Thoracic aorta (tissue), 2 donors: ENCODE results near the gene ZMYND19. TPM values are rescaled to one million over a fixed set of nuclear protein-coding genes. Genes with fewer than 3 reads are reported as not detected.
"Not testable (repeated sequence)": the region's sequence is repeated elsewhere in the genome, so short reads cannot be mapped to it uniquely, and the experiment has no call there.

ENCODE experiments used
- ATAC-seq: fragments of 150-250 bp; one replicate; pipeline ENCODE4 v1.8.0; 2017; ENCODE audit warnings: low read depth; ENCODE audit not compliant: insufficient number of reproducible peaks, low FRiP score
- DNase-seq: peaks from one replicate; pipeline ENCODE4 v3.0.0-alpha.2; 2020; ENCODE audit warnings: low spot score
- H3K27ac ChIP-seq, 2 donors: fragments of 200-600 bp; sonication (generic); 1 replicate in 1 of 2; 2 replicates in 1 of 2; pipeline ENCODE4 v1.5.1; 2016; ENCODE audit warnings: mild to moderate bottlenecking in 2 of 2, moderate library complexity in 2 of 2
- H3K27me3 ChIP-seq: fragments of 200-600 bp; sonication (generic); replicated peaks from 2 replicates; pipeline ENCODE4 v1.6.0; 2016; ENCODE audit warnings: mild to moderate bottlenecking; ENCODE audit not compliant: insufficient read depth
- H3K36me3 ChIP-seq: fragments of 200-600 bp; sonication (generic); one replicate; pipeline ENCODE4 v1.5.1; 2016
- H3K4me1 ChIP-seq, 2 donors: fragments of 200-600 bp; sonication (generic); 1 replicate in 1 of 2; 2 replicates in 1 of 2; pipeline versions ENCODE4 v1.5.1 to v1.6.0; 2016; ENCODE audit warnings: low read depth in 2 of 2, mild to moderate bottlenecking in 1 of 2; ENCODE audit not compliant: control insufficient read depth in 1 of 2
- H3K4me3 ChIP-seq: fragments of 200-600 bp; sonication (generic); 2 replicates; pipeline ENCODE4 v1.5.1; 2016; ENCODE audit warnings: mild to moderate bottlenecking
- H3K9me3 ChIP-seq: fragments of 200-600 bp; sonication (generic); 2 replicates; pipeline ENCODE4 v1.5.1; 2016
- total RNA-seq, 2 donors: library from RNA; depleted of rRNA; stranded (reverse); fragments of >200 nt; gene quantifications; one replicate each; pipeline versions ENCODE4 v1.1.0 to v1.2.3, GENCODE V29; 2016
- TF ChIP-seq, protein P1 (sequence below): fragments of 200-600 bp; sonication (generic); IDR thresholded peaks from one replicate; pipeline ENCODE4 v1.5.1; 2019; ENCODE audit warnings: antibody characterized with exemption

ZMYND19 gene
- total RNA-seq, 2 donors from 2014 or later: 10.8 to 14.1 TPM

DNA sequence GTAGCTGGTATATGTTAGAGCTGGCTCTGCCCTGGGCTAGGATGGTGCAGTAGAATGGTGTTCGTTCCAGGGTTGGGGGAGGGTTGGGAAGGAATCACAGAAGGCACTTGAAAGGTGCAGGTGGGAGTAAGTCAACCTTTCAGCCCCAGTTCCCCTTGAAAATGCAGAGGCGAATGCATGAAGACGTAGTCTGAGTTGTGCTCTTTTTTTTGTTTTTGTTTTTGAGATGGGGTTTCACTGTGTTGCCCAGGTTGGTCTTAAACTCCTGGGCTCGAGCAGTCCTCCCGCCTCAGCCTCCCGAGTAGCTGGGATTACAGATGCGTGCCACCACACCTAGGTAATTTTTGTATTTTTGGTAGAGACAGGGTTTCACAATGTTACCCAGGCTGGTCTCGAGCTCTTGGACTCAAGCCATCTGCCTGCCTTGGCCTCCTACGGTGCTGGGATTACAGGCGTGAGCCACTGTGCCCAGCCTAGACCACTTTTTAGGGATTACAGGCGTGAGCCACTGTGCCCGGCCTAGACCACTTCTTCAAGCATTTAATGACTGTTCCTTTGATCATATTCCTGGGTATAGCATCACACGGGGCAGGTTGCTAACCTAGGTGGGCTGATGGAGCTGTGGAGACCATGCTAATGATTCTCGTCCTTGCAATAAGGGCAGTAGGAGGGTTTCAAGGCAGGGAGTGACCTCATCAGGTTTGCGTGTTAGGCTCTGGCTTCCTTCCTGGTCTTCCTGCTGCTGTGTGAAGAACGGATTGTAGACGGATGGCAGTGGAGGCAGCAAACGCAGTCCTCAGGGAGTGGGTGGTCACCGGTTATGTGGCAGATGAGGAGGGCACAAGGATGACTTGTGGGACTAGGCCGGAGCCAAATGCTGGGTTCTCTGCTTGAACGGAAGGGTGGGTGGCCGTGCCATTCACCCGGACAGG, 42.2 kb upstream of the ZMYND19 start:
- TF ChIP-seq, protein P1, sequence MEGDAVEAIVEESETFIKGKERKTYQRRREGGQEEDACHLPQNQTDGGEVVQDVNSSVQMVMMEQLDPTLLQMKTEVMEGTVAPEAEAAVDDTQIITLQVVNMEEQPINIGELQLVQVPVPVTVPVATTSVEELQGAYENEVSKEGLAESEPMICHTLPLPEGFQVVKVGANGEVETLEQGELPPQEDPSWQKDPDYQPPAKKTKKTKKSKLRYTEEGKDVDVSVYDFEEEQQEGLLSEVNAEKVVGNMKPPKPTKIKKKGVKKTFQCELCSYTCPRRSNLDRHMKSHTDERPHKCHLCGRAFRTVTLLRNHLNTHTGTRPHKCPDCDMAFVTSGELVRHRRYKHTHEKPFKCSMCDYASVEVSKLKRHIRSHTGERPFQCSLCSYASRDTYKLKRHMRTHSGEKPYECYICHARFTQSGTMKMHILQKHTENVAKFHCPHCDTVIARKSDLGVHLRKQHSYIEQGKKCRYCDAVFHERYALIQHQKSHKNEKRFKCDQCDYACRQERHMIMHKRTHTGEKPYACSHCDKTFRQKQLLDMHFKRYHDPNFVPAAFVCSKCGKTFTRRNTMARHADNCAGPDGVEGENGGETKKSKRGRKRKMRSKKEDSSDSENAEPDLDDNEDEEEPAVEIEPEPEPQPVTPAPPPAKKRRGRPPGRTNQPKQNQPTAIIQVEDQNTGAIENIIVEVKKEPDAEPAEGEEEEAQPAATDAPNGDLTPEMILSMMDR: no peak
- no peak overlapping the region for H3K4me3 ChIP-seq
- no peaks in the 10 kb centered on the region for H3K36me3 ChIP-seq
- no peaks in the 10 kb centered on the region for H3K9me3 ChIP-seq
- H3K4me1 ChIP-seq: peaks cover 14 to 15% of the 10 kb centered on the region in 2 donors
- no peak for ATAC-seq
- no peak for DNase-seq
- H3K27ac ChIP-seq: no peak overlapping the region
- no peaks in the 10 kb centered on the region for H3K27me3 ChIP-seq

DNA sequence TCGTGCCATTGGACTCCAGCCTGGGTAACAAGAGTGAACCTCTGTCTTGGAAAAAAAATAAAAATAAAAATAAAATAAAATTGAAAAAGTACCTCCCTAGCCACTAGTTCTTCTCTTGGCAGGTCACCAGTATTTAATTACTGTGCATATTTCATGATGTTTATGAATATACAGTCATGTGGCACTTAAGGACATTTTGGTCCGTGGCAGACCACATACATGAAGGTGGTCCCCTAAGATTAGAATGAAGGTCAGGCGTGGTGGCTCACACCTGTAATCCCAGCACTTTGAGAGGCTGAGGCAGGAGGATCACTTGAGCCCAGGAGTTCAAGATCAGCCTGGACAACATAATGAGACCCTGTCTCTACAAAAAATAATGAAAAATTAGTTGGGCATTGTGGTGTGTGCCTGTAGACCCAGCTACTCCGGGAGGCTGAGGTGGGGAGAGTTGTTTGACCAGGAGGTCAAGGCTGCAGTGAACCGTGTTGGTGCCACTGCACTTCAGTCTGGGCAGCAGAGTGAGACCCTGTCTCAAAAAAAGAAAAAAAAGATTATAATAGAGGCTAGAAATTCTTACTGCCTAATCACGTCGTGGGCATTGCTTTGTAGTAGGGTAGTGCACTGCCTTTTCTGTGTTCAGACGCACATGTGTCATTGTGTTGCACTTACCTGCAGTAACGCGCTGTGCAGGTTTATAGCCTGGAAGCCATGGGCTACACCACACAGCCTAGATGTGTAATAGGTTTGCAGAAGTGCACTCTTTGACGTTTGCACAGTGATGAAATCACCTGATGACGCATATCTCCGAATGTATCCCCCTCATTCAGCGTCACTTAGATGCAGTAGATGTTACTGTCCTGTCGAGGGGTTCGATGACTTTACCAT, 41.3 kb upstream of the ZMYND19 start:
- Histone ChIP-seq H3K27me3 (no peaks in the 10 kb centered on the region), H3K4me3 (no peak overlapping the region), H3K9me3 (no peaks in the 10 kb centered on the region), H3K27ac (no peak overlapping the region), H3K36me3 (no peaks in the 10 kb centered on the region), H3K4me1 (peaks cover 14 to 15% of the 10 kb centered on the region in 2 donors)
- DNase-seq (no peak), ATAC-seq (no peak)
- TF ChIP-seq, protein P1: no peak

DNA sequence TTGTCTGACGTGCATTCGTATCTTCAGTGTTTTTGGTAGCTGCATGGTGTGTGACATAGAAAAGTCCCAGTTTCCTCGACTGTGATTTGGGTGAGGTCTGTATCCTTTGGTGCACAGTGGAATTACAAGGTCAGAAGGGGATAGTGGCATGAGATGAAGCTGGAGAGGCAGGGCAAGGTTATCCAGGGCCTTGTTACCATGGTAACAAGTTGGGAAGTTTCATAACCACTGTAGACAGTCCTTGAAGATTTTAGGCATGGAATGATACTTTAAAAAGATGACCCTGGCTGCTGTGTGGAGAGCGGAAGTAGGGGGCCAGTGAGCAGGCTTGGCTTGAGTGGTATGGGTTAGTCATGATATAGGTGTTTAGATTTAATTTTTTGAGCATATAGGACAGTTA, 40.4 kb upstream of the ZMYND19 start:
- Histone ChIP-seq H3K27me3 (no peaks in the 10 kb centered on the region), H3K4me1 (peaks cover 14 to 15% of the 10 kb centered on the region in 2 donors), H3K36me3 (no peaks in the 10 kb centered on the region), H3K4me3 (no peak overlapping the region), H3K27ac (no peak overlapping the region), H3K9me3 (no peaks in the 10 kb centered on the region)
- DNase-seq: no peak
- TF ChIP-seq, protein P1: no peak
- no peak for ATAC-seq

DNA sequence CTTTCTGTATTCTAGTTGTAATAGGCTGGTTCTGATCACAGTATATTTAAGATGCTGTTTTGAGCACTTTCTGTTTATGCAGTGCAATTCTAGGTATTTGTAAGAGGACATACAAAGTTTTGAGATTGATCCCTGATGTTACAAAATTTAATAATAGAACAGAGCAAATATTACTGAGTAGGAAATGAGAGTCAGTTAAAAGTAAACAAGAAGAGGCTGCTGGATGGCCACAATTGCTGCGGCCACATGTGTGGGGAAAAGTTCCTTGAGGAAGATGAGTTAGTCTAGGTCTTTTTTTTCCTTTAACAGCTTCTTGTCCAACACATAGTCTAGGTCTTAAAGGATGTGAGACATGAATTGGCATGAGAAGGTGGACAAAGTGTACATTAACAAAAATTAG, 39.8 kb upstream of the ZMYND19 start:
- Histone ChIP-seq H3K4me3 (no peak overlapping the region), H3K27me3 (no peaks in the 10 kb centered on the region), H3K36me3 (no peaks in the 10 kb centered on the region), H3K4me1 (peaks cover 14 to 15% of the 10 kb centered on the region in 2 donors), H3K9me3 (no peaks in the 10 kb centered on the region), H3K27ac (no peak overlapping the region)
- ATAC-seq: no peak
- no peak for DNase-seq
- TF ChIP-seq, protein P1: no peak

DNA sequence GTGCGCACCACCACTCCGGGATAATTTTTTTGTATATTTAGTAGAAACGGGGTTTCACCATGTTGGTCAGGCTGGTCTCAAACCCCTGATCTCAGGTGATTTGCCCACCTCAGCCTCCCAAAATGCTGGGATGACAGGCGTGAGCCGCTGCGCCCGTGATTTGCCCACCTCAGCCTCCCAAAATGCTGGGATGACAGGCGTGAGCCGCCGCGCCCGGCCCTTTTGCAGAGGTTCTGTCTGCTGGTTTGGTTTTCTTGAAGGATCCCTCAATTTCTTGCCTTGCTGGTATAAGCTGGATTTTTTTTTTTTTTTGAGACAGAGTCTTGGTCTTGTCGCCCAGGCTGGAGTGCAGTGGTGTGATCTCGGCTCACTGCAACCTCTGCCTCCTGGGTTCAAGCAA, 37.1 kb upstream of the ZMYND19 start:
- H3K4me3 ChIP-seq, DNase-seq, ATAC-seq, H3K9me3 ChIP-seq, H3K4me1 ChIP-seq, H3K27ac ChIP-seq, H3K27me3 ChIP-seq, H3K36me3 ChIP-seq: not testable (repeated sequence)
